DOHH2 (cell line): ENCODE results near the gene DOCK8.

Experiments used
- CTCF ChIP-seq: fragments of 200-600 bp; sonication (generic); IDR thresholded peaks from one replicate; pipeline ENCODE4 v1.5.1; 2014; ENCODE audit warnings: antibody characterized with exemption, mild to moderate bottlenecking, low read depth, low read length; ENCODE audit not compliant: poor library complexity, severe bottlenecking
- EZH2phosphoT487 ChIP-seq: fragments of 200-600 bp; sonication (generic); IDR thresholded peaks from 2 replicates; pipeline ENCODE4 v1.6.1; 2017; ENCODE audit warnings: borderline replicate concordance, mild to moderate bottlenecking, antibody characterized with exemption, low read length, moderate library complexity, mixed read lengths

- TF ChIP-seq CTCF (no peak), EZH2phosphoT487 (no peak)
These were observed 235.9 kb downstream of the DOCK8 start for GRCh38 chr9:450561-450960.
